NCI-H82 treated with DMSO at 0.1 percent for 48 hours (cell line): Measurements from ENCODE around the gene CDH10.

Experiments
- DNase-seq: peaks from one replicate; lab custom pipeline; 2025; ENCODE audit not compliant: unreplicated experiment; lab: John Stamatoyannopoulos, UW

The CDH10 gene

DNA sequence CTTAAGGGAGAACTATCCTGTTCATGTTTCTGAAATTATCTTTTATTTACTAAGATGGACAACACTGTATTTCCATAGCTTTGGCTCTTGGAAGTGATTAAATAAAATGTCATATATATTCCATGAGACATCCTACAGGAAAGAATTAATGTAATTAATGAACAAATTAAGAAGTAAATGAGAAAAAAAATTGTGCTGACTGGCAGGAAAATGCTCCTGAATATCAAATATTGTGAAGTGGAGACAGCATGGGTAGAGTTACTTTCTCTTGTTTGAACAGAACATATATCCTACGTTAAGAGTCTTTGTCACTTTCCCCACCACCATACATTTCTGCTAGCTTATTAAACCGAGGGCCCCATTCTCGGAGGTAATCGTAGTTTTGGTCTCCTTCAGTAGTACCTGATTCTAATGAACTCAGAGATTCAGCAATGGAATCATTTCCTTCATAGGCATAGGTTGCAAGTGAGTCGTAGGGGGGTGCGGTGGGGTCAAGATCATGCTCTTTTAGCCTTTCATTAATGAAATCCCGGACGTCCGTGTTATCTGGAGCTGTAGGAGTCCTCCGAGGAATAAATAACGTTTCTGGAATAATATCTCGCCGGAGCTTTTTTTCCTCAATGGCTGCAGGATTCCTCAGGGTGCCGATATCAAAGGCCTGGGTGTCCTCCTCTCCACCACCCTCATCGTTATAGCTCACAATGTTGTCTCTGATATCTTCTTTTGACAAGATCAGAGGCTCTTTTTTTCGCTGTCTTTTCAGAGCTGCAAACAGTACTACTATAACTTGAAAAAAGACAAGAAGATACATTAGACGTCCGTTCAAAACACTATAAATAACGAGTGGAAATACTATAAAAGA, 157.2 kb downstream of the CDH10 start:
- no peak for DNase-seq

DNA sequence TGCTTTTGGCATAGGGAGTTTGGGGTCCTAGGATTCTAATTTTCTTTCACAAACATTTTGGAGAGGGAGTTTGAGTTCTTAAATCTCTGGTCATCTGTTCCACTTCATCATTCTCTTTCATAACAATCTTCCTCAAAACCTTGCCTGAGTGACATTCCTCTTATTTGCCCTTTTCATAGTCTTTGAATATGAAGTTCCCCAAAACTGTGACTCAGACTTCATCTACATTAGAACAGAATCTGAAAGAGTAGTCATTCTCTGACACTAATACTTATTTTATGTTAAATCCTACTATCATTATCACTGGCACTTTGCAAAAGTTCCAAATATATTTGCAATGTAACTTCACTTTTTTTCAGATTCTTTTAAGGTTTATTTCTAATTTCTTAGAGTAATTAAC, 163.8 kb downstream of the CDH10 start:
- no peak for DNase-seq

DNA sequence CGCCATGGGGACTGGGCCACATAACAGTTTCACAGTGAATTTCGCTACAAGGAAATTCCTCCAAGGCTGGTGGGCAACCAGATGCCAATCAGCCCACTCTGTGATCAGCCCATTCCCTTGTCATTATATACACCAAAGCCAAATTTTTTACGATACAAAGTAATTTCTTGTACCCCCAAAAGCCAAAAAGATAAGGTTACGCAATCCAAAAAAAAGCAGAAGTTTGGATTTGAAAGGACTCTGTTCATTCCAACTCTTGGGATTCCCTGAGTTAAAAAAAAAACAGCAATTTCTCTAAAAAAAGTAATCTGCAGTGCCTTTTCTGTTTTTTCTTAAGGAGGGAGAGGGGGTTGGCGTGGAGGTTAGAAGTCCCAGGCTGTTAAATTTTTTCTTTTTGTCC, 166.8 kb downstream of the CDH10 start:
- no peak for DNase-seq

DNA sequence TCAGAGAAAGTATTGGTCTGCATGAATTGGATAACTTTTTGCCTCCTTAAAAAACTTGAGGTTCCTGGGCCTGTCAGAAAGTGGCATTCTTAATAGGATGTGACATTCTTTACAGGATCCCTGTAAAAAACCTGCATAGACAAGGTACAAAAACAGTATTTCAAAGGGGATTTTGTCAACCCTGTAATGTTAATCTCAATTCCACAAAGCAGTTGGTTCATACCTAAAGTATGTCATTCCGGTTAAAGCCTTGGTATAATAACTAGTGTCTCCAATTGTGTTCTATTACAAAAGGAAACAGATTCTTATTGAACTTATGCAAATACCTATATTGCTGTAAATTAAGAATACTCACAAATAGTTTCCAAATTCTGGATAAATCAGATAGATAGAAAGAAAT, 169.7 kb downstream of the CDH10 start:
- no peak for DNase-seq

DNA sequence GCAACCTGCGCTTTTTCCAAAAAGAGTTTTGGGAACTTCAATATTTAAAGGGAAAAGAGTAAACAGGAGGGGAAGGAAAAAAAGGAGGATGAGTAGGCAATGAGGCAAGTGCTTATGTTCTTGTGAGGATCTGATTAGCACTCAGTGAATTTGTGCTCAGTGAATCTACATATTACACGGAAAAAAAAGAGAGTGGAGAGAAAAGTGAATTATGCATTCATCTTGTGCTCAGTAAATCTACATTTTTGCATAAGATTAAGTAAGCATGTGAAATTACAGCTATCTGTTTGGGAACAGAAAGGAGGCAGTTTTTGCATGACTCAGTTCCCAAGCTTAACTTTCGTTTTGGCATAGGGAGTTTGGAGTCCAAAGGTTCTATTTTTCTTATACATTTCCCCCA, 170.1 kb downstream of the CDH10 start:
- no peak for DNase-seq

DNA sequence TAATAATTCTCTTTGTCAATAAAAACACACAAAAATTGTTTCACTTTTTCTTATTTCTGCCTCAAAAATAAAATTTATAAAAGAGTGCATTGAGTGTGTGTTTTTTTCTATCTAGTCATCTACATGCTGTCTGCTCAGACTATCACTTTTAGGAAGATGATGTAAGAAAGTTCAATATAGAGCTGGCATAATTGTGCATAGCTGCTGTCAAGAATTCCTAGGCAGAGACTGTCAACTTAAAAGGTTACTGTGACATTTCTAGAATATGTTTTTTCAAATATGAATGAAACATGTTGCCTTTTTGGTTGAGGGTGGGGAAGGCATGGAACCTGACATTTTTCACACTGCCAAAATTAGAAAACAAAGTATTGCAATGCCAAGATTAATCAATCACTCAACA, 172.3 kb downstream of the CDH10 start:
- DNase-seq, result no peak

DNA sequence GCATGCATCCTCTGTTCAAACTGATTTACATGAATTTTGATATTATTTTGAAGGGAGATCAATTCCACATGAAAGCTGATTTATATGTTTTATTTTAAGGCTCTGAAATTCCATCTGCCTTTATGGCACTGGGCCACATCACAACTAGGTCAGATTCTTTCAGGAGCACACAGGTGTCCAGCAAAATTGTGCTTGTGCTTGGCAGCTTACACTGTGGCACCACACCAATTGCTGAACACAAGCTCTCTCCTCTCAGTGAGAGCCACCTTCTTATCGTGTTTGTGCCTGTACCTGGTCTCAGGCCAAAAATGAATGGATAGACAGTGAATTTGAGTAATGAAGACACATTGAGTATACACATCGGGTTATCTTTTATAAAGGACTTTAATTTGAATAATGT, 200.4 kb downstream of the CDH10 start:
- DNase-seq, result no peak

DNA sequence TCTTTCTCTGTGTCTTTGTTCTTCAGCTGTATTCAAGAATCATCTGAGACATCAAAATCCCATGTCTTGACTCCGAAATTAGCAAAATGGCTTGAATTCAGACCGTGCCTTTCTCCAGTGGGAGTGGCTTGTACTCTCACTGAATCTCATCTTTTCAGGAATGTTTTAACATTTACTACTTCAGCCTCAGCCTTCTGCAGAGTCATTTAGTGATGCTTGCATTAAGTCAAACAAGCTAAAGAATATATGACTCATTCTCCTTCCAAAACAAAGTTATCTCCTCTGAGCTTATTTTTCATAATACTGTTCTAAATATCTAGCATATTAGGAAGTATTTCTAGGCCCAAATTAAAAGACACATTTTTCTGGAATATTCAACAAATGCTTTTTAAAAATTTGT, 205.3 kb downstream of the CDH10 start:
- DNase-seq, result no peak
